Nephron (organoid): Measurements from ENCODE around the gene IRX6.

Experiments used
- H3K27ac Mint-ChIP-seq, 3 experiments: 2 replicates each; pipeline ENCODE4 v1.8.0; 2020; ENCODE audit warnings: mixed read lengths in 3 of 3, mild to moderate bottlenecking in 2 of 3, moderate library complexity in 1 of 3
- H3K27me3 Mint-ChIP-seq: 2 replicates; pipeline ENCODE4 v1.8.0; 2021; ENCODE audit warnings: low read depth, mild to moderate bottlenecking, moderate library complexity, mixed read lengths
- H3K36me3 Mint-ChIP-seq: 2 replicates; pipeline ENCODE4 v1.8.0; 2020; ENCODE audit warnings: low read depth, mixed read lengths
- H3K4me1 Mint-ChIP-seq: 2 replicates; pipeline ENCODE4 v1.8.0; 2020; ENCODE audit warnings: mixed read lengths
- H3K4me3 Mint-ChIP-seq, 3 experiments: 2 replicates each; pipeline ENCODE4 v1.8.0; 2020; ENCODE audit warnings: mild to moderate bottlenecking in 3 of 3, mixed read lengths in 3 of 3, moderate library complexity in 2 of 3
- H3K9me3 Mint-ChIP-seq: 2 replicates; pipeline ENCODE4 v1.8.0; 2020; ENCODE audit warnings: mixed read lengths
- TF ChIP-seq, protein P1 (sequence below), 3 experiments: fragments of 200-600 bp; sonication (generic); IDR thresholded peaks; one replicate each; pipeline ENCODE4 v1.5.0; 2021; ENCODE audit warnings: antibody characterized with exemption in 3 of 3; ENCODE audit not compliant: unreplicated experiment in 3 of 3

The IRX6 gene

DNA sequence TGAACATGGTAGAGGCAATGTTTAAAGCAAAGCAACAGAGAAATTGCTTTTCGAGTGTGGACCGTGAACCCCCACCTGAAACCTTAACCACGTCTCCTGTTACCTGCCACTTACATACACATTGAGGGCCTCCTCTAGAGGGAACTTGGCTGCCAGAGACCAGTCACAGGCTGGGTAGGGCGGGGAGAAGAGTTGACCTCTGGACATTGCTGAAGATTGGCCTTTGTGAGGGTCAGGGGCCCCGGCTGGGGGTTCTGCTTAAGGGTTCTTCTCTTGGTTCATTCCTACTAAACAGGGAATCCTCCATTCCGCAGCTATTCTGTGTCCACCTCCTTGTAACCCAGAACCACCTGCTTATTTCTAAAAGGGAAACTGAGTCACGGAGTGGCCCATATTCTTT is 53.8 kb downstream of the IRX6 start:
- no peak overlapping the region for H3K27ac Mint-ChIP-seq
- no peaks in the 10 kb centered on the region for H3K36me3 Mint-ChIP-seq
- H3K4me1 Mint-ChIP-seq: no peaks in the 10 kb centered on the region
- H3K9me3 Mint-ChIP-seq: no peaks in the 10 kb centered on the region
- H3K4me3 Mint-ChIP-seq: no peak overlapping the region
- TF ChIP-seq, protein P1, sequence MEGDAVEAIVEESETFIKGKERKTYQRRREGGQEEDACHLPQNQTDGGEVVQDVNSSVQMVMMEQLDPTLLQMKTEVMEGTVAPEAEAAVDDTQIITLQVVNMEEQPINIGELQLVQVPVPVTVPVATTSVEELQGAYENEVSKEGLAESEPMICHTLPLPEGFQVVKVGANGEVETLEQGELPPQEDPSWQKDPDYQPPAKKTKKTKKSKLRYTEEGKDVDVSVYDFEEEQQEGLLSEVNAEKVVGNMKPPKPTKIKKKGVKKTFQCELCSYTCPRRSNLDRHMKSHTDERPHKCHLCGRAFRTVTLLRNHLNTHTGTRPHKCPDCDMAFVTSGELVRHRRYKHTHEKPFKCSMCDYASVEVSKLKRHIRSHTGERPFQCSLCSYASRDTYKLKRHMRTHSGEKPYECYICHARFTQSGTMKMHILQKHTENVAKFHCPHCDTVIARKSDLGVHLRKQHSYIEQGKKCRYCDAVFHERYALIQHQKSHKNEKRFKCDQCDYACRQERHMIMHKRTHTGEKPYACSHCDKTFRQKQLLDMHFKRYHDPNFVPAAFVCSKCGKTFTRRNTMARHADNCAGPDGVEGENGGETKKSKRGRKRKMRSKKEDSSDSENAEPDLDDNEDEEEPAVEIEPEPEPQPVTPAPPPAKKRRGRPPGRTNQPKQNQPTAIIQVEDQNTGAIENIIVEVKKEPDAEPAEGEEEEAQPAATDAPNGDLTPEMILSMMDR (IDR thresholded peaks at IDR 0.05; ENCODE audit: unreplicated experiment in 3 of 3): no peak
- peaks cover 49% of the 10 kb centered on the region for H3K27me3 Mint-ChIP-seq

DNA sequence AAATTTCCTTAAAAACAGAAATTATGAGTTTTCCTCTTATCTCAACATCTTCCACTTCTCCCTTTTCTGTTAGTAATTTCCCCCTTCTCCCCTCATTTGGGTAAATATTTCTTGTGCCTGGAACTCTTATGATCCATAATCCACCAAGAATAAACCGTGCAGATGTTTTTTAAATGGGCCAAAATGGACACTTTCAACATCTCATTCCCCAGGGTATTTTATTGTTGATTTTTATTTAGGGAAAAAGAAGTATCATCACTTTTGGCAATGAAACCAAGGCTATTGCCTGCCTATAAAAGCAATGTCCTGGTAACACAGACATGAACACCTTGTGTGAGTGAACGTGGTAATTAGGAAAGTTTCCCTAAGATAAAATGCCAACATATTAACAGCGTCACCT is 54.6 kb downstream of the IRX6 start:
- Mint-ChIP-seq H3K9me3 (no peaks in the 10 kb centered on the region), H3K4me3 (no peak overlapping the region), H3K36me3 (no peaks in the 10 kb centered on the region), H3K27ac (no peak overlapping the region), H3K27me3 (peaks cover 44% of the 10 kb centered on the region), H3K4me1 (no peaks in the 10 kb centered on the region)
- TF ChIP-seq, protein P1 (IDR thresholded peaks at IDR 0.05; ENCODE audit: unreplicated experiment in 3 of 3): no peak

DNA sequence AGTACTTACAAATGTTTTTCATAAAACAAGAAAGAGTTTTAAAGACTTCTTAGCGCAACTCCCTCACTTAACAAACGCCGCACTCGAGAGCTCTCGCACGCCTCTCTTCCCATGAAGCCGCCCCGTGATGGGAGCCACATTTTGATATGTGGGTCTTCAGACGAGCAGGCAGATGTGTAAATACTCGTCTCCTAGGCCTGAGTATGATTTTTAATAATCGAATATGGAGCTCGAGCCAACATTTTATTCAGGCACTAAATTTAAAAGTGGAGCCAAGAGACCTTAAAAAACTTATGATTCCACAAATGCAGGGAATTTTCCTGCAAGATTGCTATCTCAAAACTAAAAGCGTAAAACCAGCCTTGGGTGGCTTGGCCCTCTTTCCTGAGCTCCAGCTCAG is 55.4 kb downstream of the IRX6 start:
- no peak overlapping the region for H3K4me3 Mint-ChIP-seq
- H3K9me3 Mint-ChIP-seq: no peaks in the 10 kb centered on the region
- H3K4me1 Mint-ChIP-seq: no peaks in the 10 kb centered on the region
- no peaks in the 10 kb centered on the region for H3K36me3 Mint-ChIP-seq
- peaks cover 46% of the 10 kb centered on the region for H3K27me3 Mint-ChIP-seq
- TF ChIP-seq, protein P1 (IDR thresholded peaks at IDR 0.05; ENCODE audit: unreplicated experiment in 3 of 3): no peak
- no peak overlapping the region for H3K27ac Mint-ChIP-seq

DNA sequence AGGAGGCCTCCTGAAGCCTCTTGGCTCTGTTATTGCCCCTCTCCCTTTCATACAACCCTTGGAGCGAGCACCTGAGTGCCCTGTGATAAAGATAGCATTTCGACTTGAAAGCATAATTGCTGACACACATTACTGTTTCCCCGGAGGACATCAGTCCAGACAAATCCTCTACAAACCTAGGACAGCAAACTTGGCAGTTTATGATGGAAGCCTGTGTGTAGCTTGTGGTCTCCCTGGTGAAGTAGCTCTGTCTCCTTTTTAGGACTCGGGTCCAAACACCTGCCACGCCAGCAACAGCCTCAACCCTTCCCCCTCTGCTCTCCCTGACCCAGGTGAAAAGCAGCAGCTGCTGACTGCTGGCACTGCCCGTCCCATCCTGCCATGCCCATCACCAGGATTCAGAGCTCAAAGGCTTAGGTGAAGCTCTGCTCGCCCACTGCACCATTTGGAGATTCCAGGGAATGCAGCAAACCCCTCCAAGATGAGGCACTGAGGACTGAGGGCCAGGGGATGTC is 55.9 kb downstream of the IRX6 start:
- no peaks in the 10 kb centered on the region for H3K36me3 Mint-ChIP-seq
- H3K4me1 Mint-ChIP-seq: no peaks in the 10 kb centered on the region
- no peak overlapping the region for H3K27ac Mint-ChIP-seq
- TF ChIP-seq, protein P1 (IDR thresholded peaks at IDR 0.05; ENCODE audit: unreplicated experiment in 3 of 3): no peak
- H3K9me3 Mint-ChIP-seq: no peaks in the 10 kb centered on the region
- peaks cover 49% of the 10 kb centered on the region for H3K27me3 Mint-ChIP-seq
- H3K4me3 Mint-ChIP-seq: no peak overlapping the region
